K562 (cell line): Measurements from ENCODE around the gene FERMT3. TPM values are rescaled to one million over a fixed set of nuclear protein-coding genes. Genes with fewer than 3 reads are reported as not detected.

Source experiments
- ATF1 ChIP-seq, 2 experiments: fragments of 450-650 bp in 1 of 2; IDR thresholded peaks; 2 replicates each; pipeline ENCODE4 v1.6.1; 2016; ENCODE audit warnings: missing compliant biosample characterization in 1 of 2, missing genetic modification characterization in 1 of 2
- DACH1 ChIP-seq: fragments of 450-650 bp; IDR thresholded peaks from 2 replicates; pipeline ENCODE4 v1.6.1; 2018; ENCODE audit not compliant: partially characterized antibody
- EGR1 ChIP-seq: fragments of 450-650 bp; conservative IDR thresholded peaks from 2 replicates; pipeline ENCODE4 v1.6.1; 2017; ENCODE audit warnings: mild to moderate bottlenecking
- ETV5 ChIP-seq: sonication (generic); formaldehyde crosslinking; IDR thresholded peaks from 2 replicates; pipeline ENCODE4 v1.4.0; 2020; ENCODE audit warnings: low read depth, mild to moderate bottlenecking, missing genetic modification reagents
- KLF1 ChIP-seq: fragments of 450-650 bp; IDR thresholded peaks from 2 replicates; pipeline ENCODE4 v1.6.1; 2016; ENCODE audit warnings: missing genetic modification characterization, missing compliant biosample characterization
- LEF1 ChIP-seq: fragments of 450-650 bp; IDR thresholded peaks from 2 replicates; pipeline ENCODE4 v1.6.1; 2016; ENCODE audit warnings: mild to moderate bottlenecking
- MCM7 ChIP-seq, 2 experiments: fragments of 450-650 bp; IDR thresholded peaks; 2 replicates each; pipeline ENCODE4 v1.6.1; 2016 to 2018
- MEF2D ChIP-seq: conservative IDR thresholded peaks from 2 replicates; pipeline ENCODE4 v1.6.1; 2016; ENCODE audit warnings: low read depth, missing genetic modification characterization, missing compliant biosample characterization
- SMARCB1 ChIP-seq: IDR thresholded peaks from 2 replicates; pipeline ENCODE4 v1.6.1; 2011; ENCODE audit warnings: improper control_type of control experiment, low read depth; ENCODE audit not compliant: insufficient read length
- SRSF3 ChIP-seq: fragments of 200-400 bp; formaldehyde crosslinking; IDR thresholded peaks from 2 replicates; pipeline ENCODE4 v1.6.1; 2016; ENCODE audit warnings: mild to moderate bottlenecking, low read length, moderate library complexity; ENCODE audit not compliant: insufficient read depth
- TBL1XR1 ChIP-seq, 2 experiments: IDR thresholded peaks; 2 replicates each; pipeline ENCODE4 v1.6.1; 2012; ENCODE audit warnings: improper control_type of control experiment in 2 of 2, low read length in 2 of 2, mild to moderate bottlenecking in 1 of 2
- ZNF121 ChIP-seq: sonication (generic); formaldehyde crosslinking; conservative IDR thresholded peaks from 2 replicates; pipeline ENCODE4 v1.8.0; 2022; ENCODE audit warnings: missing genetic modification reagents
- ZNF165 ChIP-seq: fragments of 250-450 bp; sonication (Bioruptor Pico); IDR thresholded peaks from 2 replicates; pipeline ENCODE4 v1.4.0; 2020; ENCODE audit warnings: borderline replicate concordance
- ZNF282 ChIP-seq: sonication (generic); formaldehyde crosslinking; IDR thresholded peaks from 2 replicates; pipeline ENCODE4 v1.8.1; 2023; ENCODE audit warnings: missing genetic modification reagents
- polyA plus RNA-seq, 8 experiments: library from polyadenylated mRNA; depleted of rRNA in 4 of 8; stranded (reverse) in 5 of 8; unstranded in 3 of 8; fragments of >200 nt; fragmentation: Nextera tagmentation in 2 of 8; fragmentation: Illumina TruSeq in 1 of 8; extraction: Ambion mirVana in 2 of 8; extraction: Trizol in 1 of 8; gene quantifications; 2 replicates each; pipeline versions ENCODE4 v1.2.1 to v1.2.3, GENCODE V29; 2011 to 2014; ENCODE audit warnings: inconsistent platforms in 1 of 8, missing spikeins in 1 of 8
- total RNA-seq, 7 experiments: library from RNA; depleted of rRNA in 6 of 7; stranded (reverse); fragments of >200 nt in 6 of 7; fragmentation: Illumina TruSeq in 2 of 7; extraction: Trizol in 2 of 7; gene quantifications; 2 replicates each; pipeline versions ENCODE4 v1.2.1 to v1.2.3, GENCODE V29; 2011 to 2021; ENCODE audit warnings: low replicate concordance in 1 of 7
- TF ChIP-seq, protein P1 (sequence below): fragments of 250-450 bp; sonication (Bioruptor Pico); IDR thresholded peaks from 2 replicates; pipeline ENCODE4 v1.5.0; 2021; ENCODE audit warnings: mild to moderate bottlenecking, borderline replicate concordance
- TF ChIP-seq, protein P2 (sequence below): fragments of 450-650 bp; IDR thresholded peaks from 2 replicates; pipeline ENCODE4 v1.6.1; 2016; ENCODE audit warnings: antibody characterized with exemption
- TF ChIP-seq, protein P3 (sequence below): fragments of 250-450 bp; sonication (Bioruptor Pico); IDR thresholded peaks from 2 replicates; pipeline ENCODE4 v1.6.1; 2021; ENCODE audit warnings: mild to moderate bottlenecking
- TF ChIP-seq, protein P4 (sequence below), 2 experiments: fragments of 450-650 bp; IDR thresholded peaks; 2 replicates each; pipeline ENCODE4 v1.6.1; 2018; ENCODE audit warnings: mild to moderate bottlenecking in 2 of 2, low read depth in 1 of 2; ENCODE audit not compliant: partially characterized antibody in 2 of 2
- TF ChIP-seq, protein P5 (sequence below): sonication (generic); formaldehyde crosslinking; IDR thresholded peaks from 2 replicates; pipeline ENCODE4 v1.8.0; 2022; ENCODE audit warnings: missing genetic modification reagents, mild to moderate bottlenecking, moderate library complexity, borderline replicate concordance

Gene FERMT3
- total and polyA plus RNA-seq, 9 of the 15 experiments (the other 6 are each of a cell fraction or from before 2014, with no cell fraction given), result 3.2 to 275 (median 79.7) TPM

DNA sequence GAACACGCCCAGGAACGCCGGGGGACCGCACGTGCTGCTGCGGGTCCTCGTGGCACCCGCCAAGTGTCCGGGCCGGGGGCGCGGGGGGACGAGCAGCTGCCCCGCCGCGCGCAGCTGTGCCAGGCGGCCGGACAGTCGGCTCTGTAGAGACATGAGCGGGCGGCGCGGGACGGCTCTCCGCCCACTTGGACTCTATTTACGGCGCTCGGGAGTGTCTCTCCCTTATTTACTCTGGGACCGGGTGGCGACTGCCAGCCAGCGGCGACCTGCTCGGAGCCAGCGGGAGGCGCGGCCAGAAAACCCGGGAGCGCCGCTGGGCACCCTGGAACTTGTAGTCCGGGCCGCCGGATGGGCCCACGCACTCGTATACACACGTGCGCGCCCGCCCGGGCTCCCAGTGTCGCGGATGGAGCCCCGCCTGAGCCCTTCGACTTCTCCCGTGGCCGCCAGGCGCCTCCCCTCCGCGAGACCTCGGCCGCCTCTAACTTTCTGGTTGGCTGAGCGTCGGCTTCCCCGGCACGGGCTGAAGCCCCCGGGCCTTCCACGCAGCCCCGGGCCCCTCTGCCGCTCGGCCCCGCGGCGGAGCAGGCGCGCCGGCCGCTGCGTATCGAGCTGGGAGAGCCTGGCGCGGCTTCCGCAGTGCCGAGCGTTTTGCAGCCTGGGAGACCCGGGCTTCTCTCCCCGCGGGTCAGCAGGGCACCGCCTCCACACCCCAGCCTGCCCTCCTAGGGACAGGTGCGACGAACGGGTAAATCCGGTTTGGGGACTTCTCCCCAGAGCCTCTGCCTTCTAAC, 40.5 kb upstream of the FERMT3 start, which contains the start of gene MACROD1 (continued):
- TF ChIP-seq, protein P1, sequence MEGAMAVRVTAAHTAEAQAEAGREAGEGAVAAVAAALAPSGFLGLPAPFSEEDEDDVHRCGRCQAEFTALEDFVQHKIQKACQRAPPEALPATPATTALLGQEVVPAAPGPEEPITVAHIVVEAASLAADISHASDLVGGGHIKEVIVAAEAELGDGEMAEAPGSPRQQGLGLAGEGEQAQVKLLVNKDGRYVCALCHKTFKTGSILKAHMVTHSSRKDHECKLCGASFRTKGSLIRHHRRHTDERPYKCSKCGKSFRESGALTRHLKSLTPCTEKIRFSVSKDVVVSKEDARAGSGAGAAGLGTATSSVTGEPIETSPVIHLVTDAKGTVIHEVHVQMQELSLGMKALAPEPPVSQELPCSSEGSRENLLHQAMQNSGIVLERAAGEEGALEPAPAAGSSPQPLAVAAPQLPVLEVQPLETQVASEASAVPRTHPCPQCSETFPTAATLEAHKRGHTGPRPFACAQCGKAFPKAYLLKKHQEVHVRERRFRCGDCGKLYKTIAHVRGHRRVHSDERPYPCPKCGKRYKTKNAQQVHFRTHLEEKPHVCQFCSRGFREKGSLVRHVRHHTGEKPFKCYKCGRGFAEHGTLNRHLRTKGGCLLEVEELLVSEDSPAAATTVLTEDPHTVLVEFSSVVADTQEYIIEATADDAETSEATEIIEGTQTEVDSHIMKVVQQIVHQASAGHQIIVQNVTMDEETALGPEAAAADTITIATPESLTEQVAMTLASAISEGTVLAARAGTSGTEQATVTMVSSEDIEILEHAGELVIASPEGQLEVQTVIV, result 0 out of 2 replicates have a peak, but pooled peaks have one; percentile 26
- TF ChIP-seq EGR1 (peak; percentile 86), LEF1 (no peak), ZNF165 (no peak), SRSF3 (no peak), DACH1 (peak; percentile 29), TBL1XR1 (IDR thresholded peaks at IDR 0.05; ENCODE audit: low read length in 2 of 2) (no peak), ATF1 (CRISPR knock-in tag; IDR thresholded peaks at IDR 0.05) (no peak), ATF1 (tag; IDR thresholded peaks at IDR 0.05) (peak; percentile 69), ZNF121 (CRISPR knock-in tag) (no peak), MEF2D (no peak), MCM7 (IDR thresholded peaks at IDR 0.05) (no peak), ETV5 (no peak), ZNF282 (peak; percentile 68; the same call in 1 of the 2 replicates), SMARCB1 (no peak), KLF1 (no peak)
- TF ChIP-seq, protein P2, sequence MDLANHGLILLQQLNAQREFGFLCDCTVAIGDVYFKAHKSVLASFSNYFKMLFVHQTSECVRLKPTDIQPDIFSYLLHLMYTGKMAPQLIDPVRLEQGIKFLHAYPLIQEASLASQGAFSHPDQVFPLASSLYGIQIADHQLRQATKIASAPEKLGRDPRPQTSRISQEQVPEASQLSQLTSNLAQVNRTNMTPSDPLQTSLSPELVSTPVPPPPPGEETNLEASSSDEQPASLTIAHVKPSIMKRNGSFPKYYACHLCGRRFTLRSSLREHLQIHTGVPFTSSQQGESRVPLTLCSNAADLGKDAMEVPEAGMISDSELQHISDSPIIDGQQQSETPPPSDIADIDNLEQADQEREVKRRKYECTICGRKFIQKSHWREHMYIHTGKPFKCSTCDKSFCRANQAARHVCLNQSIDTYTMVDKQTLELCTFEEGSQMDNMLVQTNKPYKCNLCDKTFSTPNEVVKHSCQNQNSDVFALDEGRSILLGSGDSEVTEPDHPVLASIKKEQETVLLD, result no peak
- TF ChIP-seq, protein P3, sequence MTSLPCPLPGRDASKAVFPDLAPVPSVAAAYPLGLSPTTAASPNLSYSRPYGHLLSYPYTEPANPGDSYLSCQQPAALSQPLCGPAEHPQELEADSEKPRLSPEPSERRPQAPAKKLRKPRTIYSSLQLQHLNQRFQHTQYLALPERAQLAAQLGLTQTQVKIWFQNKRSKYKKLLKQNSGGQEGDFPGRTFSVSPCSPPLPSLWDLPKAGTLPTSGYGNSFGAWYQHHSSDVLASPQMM, result no peak
- TF ChIP-seq, protein P4, sequence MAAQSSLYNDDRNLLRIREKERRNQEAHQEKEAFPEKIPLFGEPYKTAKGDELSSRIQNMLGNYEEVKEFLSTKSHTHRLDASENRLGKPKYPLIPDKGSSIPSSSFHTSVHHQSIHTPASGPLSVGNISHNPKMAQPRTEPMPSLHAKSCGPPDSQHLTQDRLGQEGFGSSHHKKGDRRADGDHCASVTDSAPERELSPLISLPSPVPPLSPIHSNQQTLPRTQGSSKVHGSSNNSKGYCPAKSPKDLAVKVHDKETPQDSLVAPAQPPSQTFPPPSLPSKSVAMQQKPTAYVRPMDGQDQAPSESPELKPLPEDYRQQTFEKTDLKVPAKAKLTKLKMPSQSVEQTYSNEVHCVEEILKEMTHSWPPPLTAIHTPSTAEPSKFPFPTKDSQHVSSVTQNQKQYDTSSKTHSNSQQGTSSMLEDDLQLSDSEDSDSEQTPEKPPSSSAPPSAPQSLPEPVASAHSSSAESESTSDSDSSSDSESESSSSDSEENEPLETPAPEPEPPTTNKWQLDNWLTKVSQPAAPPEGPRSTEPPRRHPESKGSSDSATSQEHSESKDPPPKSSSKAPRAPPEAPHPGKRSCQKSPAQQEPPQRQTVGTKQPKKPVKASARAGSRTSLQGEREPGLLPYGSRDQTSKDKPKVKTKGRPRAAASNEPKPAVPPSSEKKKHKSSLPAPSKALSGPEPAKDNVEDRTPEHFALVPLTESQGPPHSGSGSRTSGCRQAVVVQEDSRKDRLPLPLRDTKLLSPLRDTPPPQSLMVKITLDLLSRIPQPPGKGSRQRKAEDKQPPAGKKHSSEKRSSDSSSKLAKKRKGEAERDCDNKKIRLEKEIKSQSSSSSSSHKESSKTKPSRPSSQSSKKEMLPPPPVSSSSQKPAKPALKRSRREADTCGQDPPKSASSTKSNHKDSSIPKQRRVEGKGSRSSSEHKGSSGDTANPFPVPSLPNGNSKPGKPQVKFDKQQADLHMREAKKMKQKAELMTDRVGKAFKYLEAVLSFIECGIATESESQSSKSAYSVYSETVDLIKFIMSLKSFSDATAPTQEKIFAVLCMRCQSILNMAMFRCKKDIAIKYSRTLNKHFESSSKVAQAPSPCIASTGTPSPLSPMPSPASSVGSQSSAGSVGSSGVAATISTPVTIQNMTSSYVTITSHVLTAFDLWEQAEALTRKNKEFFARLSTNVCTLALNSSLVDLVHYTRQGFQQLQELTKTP (IDR thresholded peaks at IDR 0.05; ENCODE audit: low read depth in 1 of 2, partially characterized antibody in 2 of 2), result no peak
- TF ChIP-seq, protein P5, sequence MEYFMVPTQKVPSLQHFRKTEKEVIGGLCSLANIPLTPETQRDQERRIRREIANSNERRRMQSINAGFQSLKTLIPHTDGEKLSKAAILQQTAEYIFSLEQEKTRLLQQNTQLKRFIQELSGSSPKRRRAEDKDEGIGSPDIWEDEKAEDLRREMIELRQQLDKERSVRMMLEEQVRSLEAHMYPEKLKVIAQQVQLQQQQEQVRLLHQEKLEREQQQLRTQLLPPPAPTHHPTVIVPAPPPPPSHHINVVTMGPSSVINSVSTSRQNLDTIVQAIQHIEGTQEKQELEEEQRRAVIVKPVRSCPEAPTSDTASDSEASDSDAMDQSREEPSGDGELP (CRISPR knock-in tag), result peak; percentile 57; the same call in 1 of the 2 replicates
